ENCODE results near the gene AGPAT2.

GRCh38 chr9:136722969-136723356 is 35.7 kb upstream of the AGPAT2 start:
- TF ChIP-seq CTCF (IDR thresholded peaks at IDR 0.05; ENCODE audit: borderline replicate concordance, extremely low read depth, low read length, poor library complexity, severe bottlenecking) (no peak), EZH2 (IDR thresholded peaks at IDR 0.05; ENCODE audit: borderline replicate concordance, low read depth, low read length, severe bottlenecking) (no peak)

Measured in DND-41 (cell line).